Measurements from ENCODE around the gene PARVA.

The PARVA gene

DNA sequence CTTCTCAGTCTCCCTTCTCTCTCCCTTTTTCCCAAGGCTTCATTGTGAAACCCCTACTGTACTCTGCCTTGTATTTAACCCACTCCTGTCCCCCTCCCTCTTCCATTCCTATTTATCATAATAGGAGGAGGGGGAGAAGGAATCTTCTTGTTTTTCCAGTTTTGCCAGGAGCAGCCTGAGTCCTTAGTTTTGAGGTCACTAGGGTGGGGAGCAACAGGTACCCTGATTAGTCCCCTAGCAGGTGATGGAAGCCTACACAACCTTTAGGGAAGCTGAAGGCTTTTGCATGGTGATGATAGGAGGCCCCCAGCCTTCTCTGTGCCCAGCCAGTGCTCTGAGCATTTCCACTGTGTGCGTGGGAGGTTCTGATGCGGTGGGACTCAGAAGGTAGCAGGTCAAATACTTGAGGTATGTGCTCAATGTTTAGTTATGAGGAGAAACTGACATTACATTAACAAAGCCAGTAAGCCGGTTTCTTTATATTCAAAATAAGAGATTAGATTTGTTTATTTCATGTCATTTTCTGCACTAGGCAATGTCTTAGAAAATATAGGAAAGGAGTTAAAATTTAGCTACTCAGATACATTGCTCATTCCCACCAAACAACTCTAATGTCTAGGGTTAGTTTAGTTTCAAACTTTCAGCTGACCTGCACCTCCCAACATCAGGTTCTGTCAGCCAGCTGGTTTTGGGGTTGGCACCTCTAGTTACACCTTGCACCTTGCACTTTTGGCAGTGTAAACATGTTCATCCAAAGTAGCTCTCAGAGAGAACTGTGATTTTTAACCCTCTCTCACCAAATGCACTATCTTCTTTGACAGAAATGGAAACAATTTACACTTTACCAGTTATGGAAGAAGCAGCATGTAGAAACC, 26.0 kb downstream of the PARVA start:
- TF ChIP-seq, protein P1, sequence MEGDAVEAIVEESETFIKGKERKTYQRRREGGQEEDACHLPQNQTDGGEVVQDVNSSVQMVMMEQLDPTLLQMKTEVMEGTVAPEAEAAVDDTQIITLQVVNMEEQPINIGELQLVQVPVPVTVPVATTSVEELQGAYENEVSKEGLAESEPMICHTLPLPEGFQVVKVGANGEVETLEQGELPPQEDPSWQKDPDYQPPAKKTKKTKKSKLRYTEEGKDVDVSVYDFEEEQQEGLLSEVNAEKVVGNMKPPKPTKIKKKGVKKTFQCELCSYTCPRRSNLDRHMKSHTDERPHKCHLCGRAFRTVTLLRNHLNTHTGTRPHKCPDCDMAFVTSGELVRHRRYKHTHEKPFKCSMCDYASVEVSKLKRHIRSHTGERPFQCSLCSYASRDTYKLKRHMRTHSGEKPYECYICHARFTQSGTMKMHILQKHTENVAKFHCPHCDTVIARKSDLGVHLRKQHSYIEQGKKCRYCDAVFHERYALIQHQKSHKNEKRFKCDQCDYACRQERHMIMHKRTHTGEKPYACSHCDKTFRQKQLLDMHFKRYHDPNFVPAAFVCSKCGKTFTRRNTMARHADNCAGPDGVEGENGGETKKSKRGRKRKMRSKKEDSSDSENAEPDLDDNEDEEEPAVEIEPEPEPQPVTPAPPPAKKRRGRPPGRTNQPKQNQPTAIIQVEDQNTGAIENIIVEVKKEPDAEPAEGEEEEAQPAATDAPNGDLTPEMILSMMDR (IDR thresholded peaks at IDR 0.05), result no peak

- TF ChIP-seq, protein P1 (IDR thresholded peaks at IDR 0.05), result no peak
These were observed 26.6 kb downstream of the PARVA start for GRCh38 chr11:12403997-12404350.

- TF ChIP-seq, protein P1 (IDR thresholded peaks at IDR 0.05), result no peak
These were observed 27.1 kb downstream of the PARVA start for GRCh38 chr11:12404436-12404835.

GRCh38 chr11:12408156-12408770, 30.9 kb downstream of the PARVA start:
- TF ChIP-seq, protein P1 (IDR thresholded peaks at IDR 0.05), result no peak

GRCh38 chr11:12409621-12410005, 32.2 kb downstream of the PARVA start:
- TF ChIP-seq, protein P1 (IDR thresholded peaks at IDR 0.05), result no peak

DNA sequence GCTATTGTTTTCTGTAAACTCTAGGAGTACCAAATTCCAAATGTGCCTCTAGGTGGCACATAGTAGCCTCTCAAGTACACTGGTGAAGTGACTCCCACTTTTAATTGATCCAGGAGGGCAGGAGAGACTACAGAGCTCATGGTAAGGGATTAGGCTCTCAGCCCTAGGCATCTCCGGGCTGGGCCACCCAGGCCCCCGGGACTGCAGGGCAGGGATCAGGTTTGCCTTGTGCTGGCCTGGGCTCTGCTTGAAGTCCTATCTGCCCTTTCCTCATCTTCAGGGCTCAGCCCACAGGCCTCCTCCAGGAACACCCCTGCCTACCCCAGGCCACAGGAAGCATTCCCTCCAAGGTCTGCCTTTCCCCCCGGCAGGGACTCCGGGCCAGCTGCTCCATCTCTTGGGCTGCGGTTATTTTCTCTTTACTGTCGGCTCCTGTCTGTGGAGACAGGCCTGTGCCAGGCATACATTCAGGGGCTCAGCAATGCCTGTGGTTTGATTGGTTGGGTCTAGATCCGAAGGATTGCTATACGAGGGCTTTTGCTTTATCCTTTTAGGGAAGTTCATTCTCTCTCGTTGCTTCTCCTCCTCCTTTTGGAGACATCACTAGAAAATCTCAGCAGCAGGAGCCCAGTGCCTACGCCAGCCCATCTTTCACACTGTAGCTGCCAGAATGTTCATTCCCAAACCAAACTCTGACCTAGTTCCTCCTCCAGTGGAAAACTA, 32.8 kb downstream of the PARVA start:
- TF ChIP-seq, protein P1 (IDR thresholded peaks at IDR 0.05), result peak; percentile 24; the same call in 1 of the 2 replicates

- TF ChIP-seq, protein P1 (IDR thresholded peaks at IDR 0.05), result no peak
These were observed 34.0 kb downstream of the PARVA start for GRCh38 chr11:12411393-12411792.
